ENCODE measurements around the gene RNF114. TPM values are rescaled to one million over a fixed set of nuclear protein-coding genes. Genes with fewer than 3 reads are reported as not detected.

RNF114 gene
- total RNA-seq, 1 donor from 2014 or later: 54.5 TPM

GRCh38 chr20:49961413-49961812 lies 25.2 kb downstream of the RNF114 start:
- no peaks in the 10 kb centered on the region for H3K9me3 Mint-ChIP-seq
- no peak for DNase-seq (ENCODE audit: low spot score in 2 of 2, unreplicated experiment in 2 of 2)
- H3K4me3 Mint-ChIP-seq: no peak overlapping the region
- peaks cover 26% of the 10 kb centered on the region for H3K36me3 Mint-ChIP-seq
- TF ChIP-seq CTCF (IDR thresholded peaks at IDR 0.05; ENCODE audit: unreplicated experiment): no peak
- H3K27ac Mint-ChIP-seq: no peak overlapping the region
- no peaks in the 10 kb centered on the region for H3K4me1 Mint-ChIP-seq
- H3K27me3 Mint-ChIP-seq (ENCODE audit: low read depth): no peaks in the 10 kb centered on the region

DNA sequence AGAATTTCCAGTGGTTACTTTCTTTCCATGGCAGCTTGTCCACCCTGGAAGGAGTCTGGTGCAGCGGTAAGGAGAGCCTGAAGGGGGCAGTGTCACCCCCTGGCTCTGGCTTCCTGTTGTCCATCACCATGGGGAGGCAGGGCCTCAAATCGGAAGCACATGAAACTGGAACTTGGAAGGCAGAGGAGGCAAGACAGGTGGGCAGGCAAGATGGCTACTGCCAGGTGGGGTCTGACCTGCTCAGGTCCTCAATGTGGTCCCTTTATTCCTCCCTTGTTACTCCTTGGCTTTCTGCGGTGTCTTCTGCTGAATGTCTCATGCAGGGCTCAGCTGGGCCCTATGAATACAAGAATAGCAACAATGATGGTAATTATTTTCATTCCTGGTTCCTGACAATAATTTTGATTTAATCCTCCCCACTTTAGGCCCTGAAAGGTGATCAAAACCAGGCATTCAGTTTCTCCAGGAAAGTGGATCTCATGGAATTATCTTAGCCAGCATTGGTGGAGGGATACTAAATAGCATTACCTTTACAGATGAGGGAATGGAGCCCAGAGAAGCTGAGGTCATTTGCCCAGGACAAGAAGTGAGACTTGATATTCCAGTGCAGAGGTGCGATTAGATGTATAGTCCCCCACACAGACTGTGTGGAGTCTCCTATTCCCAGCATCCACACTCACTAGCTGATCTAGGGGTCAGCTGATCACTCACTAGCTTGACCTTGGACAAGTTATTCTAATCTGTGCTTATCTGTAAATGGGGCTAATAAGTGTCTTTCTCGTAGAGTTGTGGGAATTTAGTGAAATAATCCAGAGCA lies 29.0 kb downstream of the RNF114 start:
- peak; percentile 19 for TF ChIP-seq CTCF (IDR thresholded peaks at IDR 0.05; ENCODE audit: unreplicated experiment)
- Mint-ChIP-seq H3K4me1 (no peaks in the 10 kb centered on the region), H3K27me3 (ENCODE audit: low read depth) (no peaks in the 10 kb centered on the region), H3K36me3 (peaks cover 3% of the 10 kb centered on the region), H3K4me3 (no peak overlapping the region), H3K9me3 (no peaks in the 10 kb centered on the region), H3K27ac (no peak overlapping the region)
- no peak for DNase-seq (ENCODE audit: low spot score in 2 of 2, unreplicated experiment in 2 of 2)

DNA sequence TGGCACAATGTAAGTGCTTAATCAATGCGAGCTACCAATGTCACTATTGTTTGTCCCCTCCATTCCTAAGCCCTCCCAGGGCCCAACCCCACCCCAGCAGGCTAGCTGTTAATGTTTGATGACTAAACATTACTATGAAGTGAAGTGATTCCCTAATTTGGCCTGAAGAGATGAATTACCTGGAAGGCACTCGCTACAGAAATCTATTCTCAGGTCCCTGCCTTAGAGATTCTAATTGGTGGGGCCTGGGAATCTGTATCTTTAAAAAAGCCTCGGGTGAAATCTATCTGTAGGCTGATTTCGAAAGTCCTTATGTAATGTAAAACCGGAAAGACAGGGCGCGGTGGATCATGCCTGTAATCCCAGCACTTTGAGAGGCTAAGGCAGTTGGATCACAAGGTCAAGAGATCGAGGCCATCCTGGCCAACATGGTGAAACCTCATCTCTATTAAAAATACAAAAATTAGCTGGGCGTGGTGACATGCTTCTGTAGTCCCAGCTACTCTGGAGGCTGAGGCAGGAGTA lies 29.6 kb downstream of the RNF114 start:
- no peak for DNase-seq (ENCODE audit: low spot score in 2 of 2, unreplicated experiment in 2 of 2)
- Mint-ChIP-seq H3K27ac (no peak overlapping the region), H3K36me3 (peaks cover 3% of the 10 kb centered on the region), H3K27me3 (ENCODE audit: low read depth) (no peaks in the 10 kb centered on the region), H3K4me1 (no peaks in the 10 kb centered on the region), H3K4me3 (no peak overlapping the region), H3K9me3 (no peaks in the 10 kb centered on the region)
- no peak for TF ChIP-seq CTCF (IDR thresholded peaks at IDR 0.05; ENCODE audit: unreplicated experiment)

DNA sequence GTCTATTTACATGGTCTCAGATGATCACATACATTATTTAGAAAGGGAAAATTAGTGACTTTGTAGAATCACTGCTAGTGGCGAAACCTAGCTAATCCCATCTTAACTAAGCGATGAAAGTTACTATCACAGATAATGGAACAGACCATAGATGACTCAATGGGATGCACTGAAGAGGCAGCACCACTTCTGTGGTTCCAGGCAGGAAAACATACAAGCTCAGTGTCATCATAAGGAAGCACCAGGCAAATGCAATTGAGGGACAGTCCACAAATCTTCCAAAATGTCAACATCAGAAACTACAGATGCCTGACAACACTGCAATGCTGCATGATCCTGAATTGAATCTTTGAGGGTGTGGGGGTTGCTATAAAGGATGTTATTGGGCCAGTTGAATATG lies 30.7 kb downstream of the RNF114 start:
- Mint-ChIP-seq H3K4me3 (no peak overlapping the region), H3K4me1 (no peaks in the 10 kb centered on the region), H3K27me3 (ENCODE audit: low read depth) (no peaks in the 10 kb centered on the region), H3K9me3 (no peaks in the 10 kb centered on the region), H3K27ac (no peak overlapping the region), H3K36me3 (no peaks in the 10 kb centered on the region)
- no peak for TF ChIP-seq CTCF (IDR thresholded peaks at IDR 0.05; ENCODE audit: unreplicated experiment)
- DNase-seq (ENCODE audit: low spot score in 2 of 2, unreplicated experiment in 2 of 2): no peak

GRCh38 chr20:49969234-49969633 lies 33.0 kb downstream of the RNF114 start:
- no peak for DNase-seq (ENCODE audit: low spot score in 2 of 2, unreplicated experiment in 2 of 2)
- no peak overlapping the region for H3K27ac Mint-ChIP-seq

More at GRCh38 chr20:49969234-49969633, 33.0 kb downstream of the RNF114 start:
- no peaks in the 10 kb centered on the region for H3K9me3 Mint-ChIP-seq
- H3K27me3 Mint-ChIP-seq (ENCODE audit: low read depth): no peaks in the 10 kb centered on the region
- no peak overlapping the region for H3K4me3 Mint-ChIP-seq
- no peaks in the 10 kb centered on the region for H3K36me3 Mint-ChIP-seq
- no peaks in the 10 kb centered on the region for H3K4me1 Mint-ChIP-seq
- no peak for TF ChIP-seq CTCF (IDR thresholded peaks at IDR 0.05; ENCODE audit: unreplicated experiment)
